ENCODE measurements around the gene DET1.

- TF ChIP-seq CTCF (IDR thresholded peaks at IDR 0.05) (no peak), EZH2 (IDR thresholded peaks at IDR 0.05; ENCODE audit: borderline replicate concordance, insufficient read depth, low read depth, low read length, poor library complexity, severe bottlenecking) (no peak)
Measured at GRCh38 chr15:88574655-88575054, 28.2 kb upstream of the DET1 start.
